IPS-11a (cell line): Measurements from ENCODE around the gene SHE.

ENCODE experiments used
- H3K4me3 ChIP-seq: one replicate; pipeline ENCODE4 v1.5.1; 2013; ENCODE audit warnings: low read depth, low read length, control low read depth

Gene SHE

DNA sequence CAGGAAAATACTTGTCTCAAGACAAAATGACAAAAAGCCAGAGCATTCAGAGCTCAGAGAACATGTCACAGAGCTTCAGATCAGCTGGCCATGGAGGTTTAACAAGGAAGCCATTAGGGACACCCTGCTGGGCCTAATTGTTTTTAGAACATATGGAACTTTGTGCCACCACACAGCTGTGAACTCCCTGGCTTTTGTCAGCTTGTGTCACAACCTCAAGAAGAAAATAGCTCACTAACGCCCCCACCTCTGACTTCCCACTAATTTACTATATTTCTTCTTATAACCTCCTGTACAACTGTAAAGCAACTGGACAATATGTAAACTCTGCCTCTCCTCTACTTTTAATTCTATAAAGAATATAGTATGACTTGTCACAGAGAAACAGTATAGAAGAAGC is 21.2 kb downstream of the SHE start:
- no peak overlapping the region for H3K4me3 ChIP-seq

- H3K4me3 ChIP-seq: no peak overlapping the region
Observed at GRCh38 chr1:154479764-154480421, 22.3 kb downstream of the SHE start.

DNA sequence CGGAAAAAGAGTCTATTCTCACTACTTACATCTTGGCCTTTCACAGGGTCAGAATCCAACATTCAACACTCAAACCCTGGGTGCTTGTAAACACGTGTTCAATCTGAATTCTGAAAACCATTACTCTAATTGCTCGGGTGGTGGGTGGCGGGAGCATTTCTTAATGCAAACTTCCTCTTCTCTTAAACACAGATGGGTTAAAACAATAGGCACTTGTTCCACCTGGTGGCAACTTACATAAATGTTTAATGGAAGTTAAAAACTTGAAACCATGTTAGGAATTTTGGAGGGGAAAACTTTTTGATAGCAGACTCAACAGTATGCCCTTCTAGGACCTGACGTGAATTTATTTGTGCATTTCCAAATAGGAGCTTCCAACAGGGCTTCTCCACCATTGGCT is 23.6 kb downstream of the SHE start:
- no peak overlapping the region for H3K4me3 ChIP-seq

- H3K4me3 ChIP-seq: no peak overlapping the region
Observed at GRCh38 chr1:154478013-154478412, 24.2 kb downstream of the SHE start.

- no peak overlapping the region for H3K4me3 ChIP-seq
Observed at GRCh38 chr1:154476791-154477190, 25.4 kb downstream of the SHE start.

- H3K4me3 ChIP-seq: no peak overlapping the region
Observed at GRCh38 chr1:154474802-154475201, 27.4 kb downstream of the SHE start.

DNA sequence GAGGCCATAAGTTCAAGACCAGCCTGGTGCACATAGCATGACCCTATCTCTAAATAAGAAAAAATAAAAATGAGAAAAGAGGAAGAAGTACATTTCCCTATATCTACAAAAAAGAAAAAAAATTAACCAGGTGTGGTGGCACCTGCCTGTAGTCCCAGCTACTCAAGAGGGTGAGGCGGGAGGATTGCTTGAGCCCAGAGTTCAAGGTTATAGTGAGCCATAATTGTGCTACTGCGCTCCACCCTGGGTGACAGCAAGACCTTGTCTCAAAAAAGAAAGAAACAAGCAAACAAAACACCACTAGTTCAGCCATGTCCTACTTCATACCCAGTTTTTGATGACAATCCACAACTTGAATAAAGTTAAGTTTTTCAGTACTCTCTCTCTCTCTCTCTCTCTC is 30.9 kb downstream of the SHE start:
- H3K4me3 ChIP-seq: no peak overlapping the region

DNA sequence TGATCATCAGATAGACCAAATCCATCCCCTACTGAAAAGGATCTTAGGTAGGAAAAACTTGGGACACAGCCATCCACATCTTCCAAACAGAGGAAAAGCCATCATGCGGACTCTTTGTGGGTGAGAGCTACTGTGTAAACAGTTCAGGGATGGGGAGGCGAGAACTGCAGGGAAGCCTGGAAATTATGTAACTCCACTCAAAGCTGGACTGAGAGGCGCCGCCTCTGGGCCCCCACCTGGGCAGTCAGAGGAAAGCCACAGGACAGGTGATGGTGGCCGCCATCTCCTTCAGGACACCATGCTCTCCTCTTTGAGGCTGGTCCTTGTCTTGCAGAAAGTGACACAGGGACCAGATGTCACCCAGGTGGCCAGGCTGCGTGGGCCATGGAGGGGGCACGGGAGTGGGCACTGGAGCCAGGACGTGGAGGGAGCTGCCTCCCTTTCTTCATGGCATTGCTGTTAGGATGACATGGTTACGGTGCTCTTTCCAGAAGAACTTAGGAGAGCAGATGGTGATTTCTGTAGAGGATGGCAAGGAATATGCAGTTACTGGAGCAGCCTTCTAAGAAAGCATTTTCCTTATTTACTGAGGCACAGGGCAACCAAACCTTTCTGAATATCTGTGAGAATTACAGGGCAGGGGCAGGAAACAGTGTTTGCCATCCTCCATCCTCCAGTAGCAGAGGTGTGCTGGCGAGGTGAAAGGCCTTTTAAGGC is 32.2 kb downstream of the SHE start:
- no peak overlapping the region for H3K4me3 ChIP-seq

- H3K4me3 ChIP-seq: no peak overlapping the region
Observed at GRCh38 chr1:154468535-154469250, 33.5 kb downstream of the SHE start.

DNA sequence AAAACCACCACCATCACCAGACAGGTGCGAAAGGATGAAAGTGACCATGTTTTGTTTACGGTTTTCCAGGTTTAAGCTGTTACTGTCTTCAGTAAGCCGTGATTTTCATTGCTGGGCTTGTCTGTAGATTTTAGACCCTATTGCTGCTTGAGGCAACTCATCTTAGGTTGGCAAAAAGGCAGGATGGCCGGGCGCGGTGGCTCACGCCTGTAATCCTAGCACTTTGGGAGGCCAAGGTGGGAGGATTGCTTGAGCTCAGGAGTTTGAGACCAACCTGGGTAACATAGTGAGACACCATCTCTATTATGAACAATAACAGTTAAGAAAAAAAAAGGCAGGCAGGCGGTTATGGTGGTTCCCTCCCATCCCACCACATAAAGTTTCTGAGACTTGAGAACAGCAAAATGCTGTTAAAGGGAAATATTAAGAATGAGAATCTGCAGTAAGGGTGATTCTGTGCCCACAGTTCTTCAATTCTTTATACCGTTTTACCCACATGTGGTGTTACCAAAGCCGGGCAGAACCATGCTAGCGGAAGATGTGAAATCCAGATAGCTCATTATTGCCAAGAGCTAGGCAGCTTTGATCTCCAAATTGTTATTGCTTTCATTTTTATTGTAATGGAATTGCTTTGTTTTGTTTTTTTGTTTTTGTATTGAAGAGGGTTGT is 34.6 kb downstream of the SHE start:
- H3K4me3 ChIP-seq: no peak overlapping the region

GRCh38 chr1:154466921-154467417 is 35.2 kb downstream of the SHE start:
- H3K4me3 ChIP-seq: no peak overlapping the region

DNA sequence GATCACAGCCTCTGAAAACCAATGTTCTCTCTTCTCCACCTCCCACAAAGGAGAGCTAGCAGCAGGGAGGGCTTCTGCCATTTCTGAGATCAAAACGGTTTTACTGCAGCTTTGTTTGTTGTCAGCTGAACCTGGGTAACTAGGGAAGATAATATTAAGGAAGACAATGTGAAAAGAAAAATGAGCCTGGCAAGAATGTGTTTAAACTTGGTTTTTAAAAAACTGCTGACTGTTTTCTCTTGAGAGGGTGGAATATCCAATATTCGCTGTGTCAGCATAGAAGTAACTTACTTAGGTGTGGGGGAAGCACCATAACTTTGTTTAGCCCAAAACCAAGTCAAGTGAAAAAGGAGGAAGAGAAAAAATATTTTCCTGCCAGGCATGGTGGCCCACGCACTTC is 36.0 kb downstream of the SHE start:
- H3K4me3 ChIP-seq: no peak overlapping the region

DNA sequence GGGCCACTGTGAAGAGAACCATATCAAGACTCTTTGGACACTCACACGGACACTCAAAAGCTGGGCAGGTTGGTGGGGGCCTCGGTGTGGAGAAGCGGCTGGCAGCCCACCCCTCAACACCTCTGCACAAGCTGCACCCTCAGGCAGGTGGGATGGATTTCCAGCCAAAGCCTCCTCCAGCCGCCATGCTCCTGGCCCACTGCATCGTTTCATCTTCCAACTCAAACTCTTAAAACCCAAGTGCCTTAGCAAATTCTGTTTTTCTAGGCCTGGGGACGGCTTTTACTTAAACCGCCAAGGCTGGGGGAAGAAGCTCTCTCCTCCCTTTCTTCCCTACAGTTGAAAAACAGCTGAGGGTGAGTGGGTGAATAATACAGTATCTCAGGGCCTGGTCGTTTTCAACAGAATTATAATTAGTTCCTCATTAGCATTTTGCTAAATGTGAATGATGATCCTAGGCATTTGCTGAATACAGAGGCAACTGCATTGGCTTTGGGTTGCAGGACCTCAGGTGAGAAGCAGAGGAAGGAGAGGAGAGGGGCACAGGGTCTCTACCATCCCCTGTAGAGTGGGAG is 36.5 kb downstream of the SHE start:
- no peak overlapping the region for H3K4me3 ChIP-seq

DNA sequence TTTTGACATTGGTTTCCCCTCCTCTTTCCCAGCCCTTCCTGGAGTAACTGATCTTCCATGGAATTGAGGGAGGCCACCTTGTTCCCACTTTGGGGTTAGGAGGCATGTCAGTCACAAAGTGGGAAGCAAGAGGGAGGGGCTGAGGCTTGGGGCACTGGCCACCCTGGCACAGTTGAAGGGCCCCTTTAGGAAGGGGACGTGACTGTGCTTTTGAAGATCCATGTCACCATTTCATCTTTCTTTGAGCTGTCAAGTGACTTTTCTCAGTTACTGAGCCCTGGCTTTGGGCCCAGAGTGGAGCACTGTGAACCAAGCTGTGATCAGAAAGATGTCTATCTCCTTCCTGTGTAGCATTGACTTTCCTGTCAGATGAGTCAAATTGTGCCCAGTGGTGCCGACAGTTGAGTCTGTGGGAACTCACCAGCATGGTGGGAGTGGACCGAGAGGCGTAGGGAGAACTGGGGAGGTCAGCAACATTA is 38.7 kb downstream of the SHE start:
- no peak overlapping the region for H3K4me3 ChIP-seq

- no peak overlapping the region for H3K4me3 ChIP-seq
Observed at GRCh38 chr1:154460695-154461260, 41.4 kb downstream of the SHE start.

GRCh38 chr1:154459080-154459479 is 43.1 kb downstream of the SHE start:
- no peak overlapping the region for H3K4me3 ChIP-seq

GRCh38 chr1:154456631-154457030 is 45.6 kb downstream of the SHE start:
- H3K4me3 ChIP-seq: no peak overlapping the region

- no peak overlapping the region for H3K4me3 ChIP-seq
Observed at GRCh38 chr1:154454386-154455120, 47.7 kb downstream of the SHE start.

DNA sequence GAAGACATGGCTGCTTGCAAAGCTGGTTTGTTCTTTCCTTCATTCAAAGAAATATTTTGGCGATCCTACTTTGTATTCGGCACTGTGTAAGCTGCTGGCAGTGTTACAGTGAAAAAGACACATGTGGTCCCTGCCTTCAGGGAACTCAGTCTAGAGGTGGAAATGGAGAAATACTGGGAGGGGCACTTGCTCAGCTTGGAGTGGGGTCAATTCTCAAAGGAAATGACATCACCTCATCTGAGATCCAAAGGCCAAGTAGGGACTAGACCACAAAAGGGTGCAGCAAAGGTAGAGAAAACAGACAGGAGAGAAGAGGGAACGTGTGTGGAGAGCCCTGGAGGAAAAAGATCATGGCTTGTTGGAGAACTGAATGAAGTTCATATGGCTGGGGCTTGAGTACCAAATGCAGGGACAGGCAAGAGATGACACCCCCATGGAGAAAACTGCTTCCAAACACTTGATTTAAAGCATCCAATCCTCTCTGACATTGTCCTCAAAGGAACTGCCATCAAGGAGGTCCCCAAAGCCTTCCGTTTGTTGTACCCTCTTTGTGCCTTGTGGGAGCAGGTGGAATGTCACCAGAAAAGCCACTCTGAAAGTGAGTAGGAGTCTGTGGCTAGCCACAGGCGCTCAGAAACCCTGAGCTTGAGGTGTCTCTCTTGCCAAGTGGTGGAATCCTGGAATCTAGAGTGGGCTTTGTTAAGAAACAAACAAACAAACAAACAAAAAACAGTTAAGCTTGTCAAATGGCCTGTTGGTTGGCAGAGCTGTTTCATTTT is 48.4 kb downstream of the SHE start:
- no peak overlapping the region for H3K4me3 ChIP-seq
